Upper lobe of left lung (tissue), 4 donors: Measurements from ENCODE around the gene PGK1.

Experiments used
- POLR2A ChIP-seq, 4 donors: fragments of 450-650 bp; IDR thresholded peaks; one replicate each; pipeline ENCODE4 v1.5.1; 2016 to 2017; ENCODE audit warnings: antibody characterized with exemption in 4 of 4, mild to moderate bottlenecking in 2 of 4
- POLR2AphosphoS5 ChIP-seq, 2 donors: sonication (generic); formaldehyde crosslinking; IDR thresholded peaks; one replicate each; pipeline ENCODE4 v1.5.1; 2017; ENCODE audit warnings: antibody characterized with exemption in 2 of 2
- TF ChIP-seq, protein P1 (sequence below), 6 experiments: fragments of 450-650 bp in 4 of 6; fragments of 200-600 bp in 2 of 6; sonication (generic) in 2 of 6; IDR thresholded peaks; one replicate each; pipeline ENCODE4 v1.5.1; 2016 to 2019; ENCODE audit warnings: antibody characterized with exemption in 6 of 6

DNA sequence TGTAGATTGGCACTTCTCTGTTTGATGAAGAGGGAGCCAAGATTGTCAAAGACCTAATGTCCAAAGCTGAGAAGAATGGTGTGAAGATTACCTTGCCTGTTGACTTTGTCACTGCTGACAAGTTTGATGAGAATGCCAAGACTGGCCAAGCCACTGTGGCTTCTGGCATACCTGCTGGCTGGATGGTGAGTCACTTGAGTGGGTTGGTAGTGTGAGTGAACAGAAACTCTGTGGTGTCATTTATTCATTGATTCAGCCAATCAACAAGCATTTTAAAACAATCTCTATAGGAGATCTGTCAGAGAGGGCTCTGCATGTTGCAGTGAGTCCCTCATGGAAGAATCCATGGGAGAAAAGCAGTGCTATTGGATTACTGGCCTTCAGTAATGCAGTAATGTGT, 19.1 kb downstream of the PGK1 start:
- TF ChIP-seq, protein P1, sequence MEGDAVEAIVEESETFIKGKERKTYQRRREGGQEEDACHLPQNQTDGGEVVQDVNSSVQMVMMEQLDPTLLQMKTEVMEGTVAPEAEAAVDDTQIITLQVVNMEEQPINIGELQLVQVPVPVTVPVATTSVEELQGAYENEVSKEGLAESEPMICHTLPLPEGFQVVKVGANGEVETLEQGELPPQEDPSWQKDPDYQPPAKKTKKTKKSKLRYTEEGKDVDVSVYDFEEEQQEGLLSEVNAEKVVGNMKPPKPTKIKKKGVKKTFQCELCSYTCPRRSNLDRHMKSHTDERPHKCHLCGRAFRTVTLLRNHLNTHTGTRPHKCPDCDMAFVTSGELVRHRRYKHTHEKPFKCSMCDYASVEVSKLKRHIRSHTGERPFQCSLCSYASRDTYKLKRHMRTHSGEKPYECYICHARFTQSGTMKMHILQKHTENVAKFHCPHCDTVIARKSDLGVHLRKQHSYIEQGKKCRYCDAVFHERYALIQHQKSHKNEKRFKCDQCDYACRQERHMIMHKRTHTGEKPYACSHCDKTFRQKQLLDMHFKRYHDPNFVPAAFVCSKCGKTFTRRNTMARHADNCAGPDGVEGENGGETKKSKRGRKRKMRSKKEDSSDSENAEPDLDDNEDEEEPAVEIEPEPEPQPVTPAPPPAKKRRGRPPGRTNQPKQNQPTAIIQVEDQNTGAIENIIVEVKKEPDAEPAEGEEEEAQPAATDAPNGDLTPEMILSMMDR (IDR thresholded peaks at IDR 0.05) = no peak
- TF ChIP-seq POLR2A (IDR thresholded peaks at IDR 0.05) = no peak
- no peak for TF ChIP-seq POLR2AphosphoS5 (IDR thresholded peaks at IDR 0.05)
